SKM-1 treated with dmso at 0.1 percent for 144 hours (cell line): ENCODE measurements around the gene TMEM254.
"Not testable (repeated sequence)": the region's sequence is repeated elsewhere in the genome, so short reads cannot be mapped to it uniquely, and the experiment has no call there.

Source experiments
- DNase-seq: peaks from one replicate; lab custom pipeline; 2025; ENCODE audit not compliant: unreplicated experiment; lab: John Stamatoyannopoulos, UW

TMEM254 gene

DNA sequence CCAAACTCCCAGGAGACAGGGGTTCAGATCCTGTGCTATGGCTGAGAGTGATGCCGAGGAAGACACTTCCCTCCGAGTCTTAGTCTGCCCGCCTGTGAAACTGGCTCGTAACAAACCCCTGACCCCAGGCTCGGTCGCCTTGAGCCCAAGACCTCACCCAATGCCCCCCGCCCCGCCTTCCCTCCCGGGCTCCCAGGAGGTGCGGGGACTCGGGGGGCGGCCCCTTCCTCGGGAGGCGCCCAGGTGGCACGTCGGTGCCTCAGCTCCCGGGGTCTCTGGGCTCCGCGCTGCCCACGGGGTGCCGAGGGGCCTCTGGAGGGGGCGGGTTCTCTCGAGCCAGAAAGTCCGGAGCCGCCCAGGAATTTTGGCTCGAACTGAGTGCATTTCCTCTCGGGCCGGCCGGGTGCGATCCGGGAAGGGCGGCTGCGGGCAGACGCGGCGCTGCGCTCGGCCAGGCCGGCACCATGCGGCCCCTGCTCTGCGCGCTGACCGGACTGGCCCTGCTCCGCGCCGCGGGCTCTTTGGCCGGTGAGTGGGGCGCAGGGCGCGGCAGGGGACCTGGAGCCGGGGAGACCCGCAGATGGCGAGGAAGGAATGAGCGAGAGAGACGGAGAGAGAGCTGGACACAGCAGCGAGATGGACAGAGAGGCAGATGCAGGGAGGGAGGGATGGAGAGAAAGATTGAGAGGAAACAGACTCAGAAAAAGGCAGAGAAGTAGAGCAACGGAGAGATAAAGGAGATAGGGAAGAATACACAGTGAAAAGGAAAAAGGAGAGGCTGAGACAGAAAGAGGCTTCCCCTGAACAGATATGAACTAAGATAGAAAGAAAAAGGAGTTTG is 54.1 kb downstream of the TMEM254 start, which contains the start of gene PLAC9:
Gene PLAC9, plus strand, starts transcription at position 432 of the 841 bp plus-strand sequence. Its CDS starts 33 bp downstream, at position 465.
- no peak for DNase-seq

DNA sequence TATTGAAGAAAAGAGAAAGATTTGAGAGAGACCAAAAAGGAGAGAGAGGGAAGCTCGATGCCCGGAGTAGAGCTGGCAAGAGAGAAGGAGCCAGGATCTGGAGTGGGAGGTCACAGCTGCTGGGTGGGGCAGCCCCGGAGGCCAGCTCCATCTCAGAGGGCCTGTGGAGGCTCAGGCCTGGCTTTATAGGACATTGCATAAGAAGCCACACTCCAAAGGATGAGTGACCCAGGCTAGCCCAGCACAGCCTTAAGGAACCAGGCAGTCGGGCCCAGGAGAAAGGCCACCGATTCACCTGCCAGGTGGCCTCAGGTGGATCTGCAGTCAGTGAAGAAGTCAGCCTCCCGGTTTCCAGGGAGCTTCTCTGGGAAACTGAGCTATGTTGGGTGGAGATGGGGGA is 54.7 kb downstream of the TMEM254 start:
- no peak for DNase-seq

DNA sequence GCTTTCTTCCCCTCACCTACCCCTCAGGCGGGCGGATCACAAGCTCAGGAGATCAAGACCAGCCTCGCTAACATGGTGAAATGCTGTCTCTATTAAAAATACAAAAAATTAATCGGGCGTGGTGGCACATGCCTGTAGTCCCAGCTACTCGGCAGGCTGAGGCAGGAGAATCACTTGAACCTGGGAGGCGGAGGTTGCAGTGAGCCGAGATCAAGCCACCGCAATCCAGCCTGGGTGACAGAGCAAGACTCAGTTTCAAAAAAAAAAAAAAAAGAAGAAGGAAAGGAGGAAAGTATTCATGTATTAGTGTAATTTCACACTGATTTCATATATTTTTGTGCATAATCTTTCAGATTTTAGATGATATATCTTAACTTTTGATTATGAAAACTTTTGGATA is 55.2 kb downstream of the TMEM254 start:
- DNase-seq = not testable (repeated sequence)

DNA sequence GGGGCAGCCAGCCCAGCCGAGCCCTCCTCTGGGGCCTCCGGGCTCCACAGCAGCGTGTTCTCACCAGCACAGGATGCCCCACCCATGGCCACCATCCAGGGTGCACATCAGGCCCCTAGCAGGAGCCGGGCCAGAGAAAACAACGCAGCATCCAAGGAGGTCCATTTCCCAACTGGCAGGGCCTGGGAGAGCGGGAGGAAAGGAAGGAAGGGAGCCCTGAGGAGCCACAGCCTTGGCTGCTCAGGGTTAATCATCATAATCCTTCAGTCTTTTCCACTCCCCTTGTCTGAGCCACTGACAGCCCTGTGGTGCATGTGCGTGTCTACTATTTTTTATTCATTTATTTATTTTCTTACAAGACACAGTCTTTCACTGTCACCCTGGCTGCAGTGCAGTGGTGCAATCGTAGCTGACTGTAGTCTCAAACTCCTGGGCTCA is 57.7 kb downstream of the TMEM254 start:
- no peak for DNase-seq

DNA sequence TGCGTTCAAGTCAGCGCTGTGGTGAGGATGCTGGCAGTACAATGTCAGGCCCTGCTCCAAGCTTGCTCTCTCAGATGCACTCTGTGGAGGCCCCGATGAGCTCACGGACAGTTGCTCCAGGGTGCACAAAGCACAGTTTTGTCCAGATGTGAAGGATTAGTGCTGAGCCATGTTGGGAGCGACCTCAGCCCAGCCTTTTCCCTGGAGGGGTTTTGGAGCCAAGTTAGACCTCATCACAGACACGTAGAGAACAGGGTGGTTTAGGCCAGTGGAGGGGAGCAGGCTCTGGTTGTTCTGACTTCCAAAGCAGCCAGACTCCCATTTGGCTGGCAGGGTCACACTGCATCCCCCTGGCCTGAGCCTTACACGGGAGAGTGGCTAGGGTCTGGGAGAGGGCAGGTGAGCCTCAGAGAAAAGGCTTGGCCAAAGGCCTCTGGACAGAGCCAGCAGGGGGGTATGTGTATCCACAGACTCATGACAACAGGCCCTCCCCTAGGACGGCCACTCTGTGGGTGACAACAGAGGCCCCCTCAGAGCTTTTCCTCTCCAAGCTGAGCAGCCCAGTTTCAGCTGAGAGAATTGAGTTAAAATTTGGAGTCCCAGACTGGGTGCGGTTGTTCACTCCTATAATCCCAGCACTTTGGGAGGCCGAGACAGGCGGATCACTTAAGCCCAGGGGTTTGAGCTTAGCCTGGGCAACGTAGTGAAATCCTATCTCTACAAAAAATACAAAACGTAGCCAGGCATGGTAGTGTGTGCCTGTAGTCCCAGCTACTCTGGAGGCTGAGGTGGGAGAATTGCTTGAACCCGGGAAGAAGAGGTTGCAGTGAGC is 58.8 kb downstream of the TMEM254 start:
- DNase-seq = no peak

DNA sequence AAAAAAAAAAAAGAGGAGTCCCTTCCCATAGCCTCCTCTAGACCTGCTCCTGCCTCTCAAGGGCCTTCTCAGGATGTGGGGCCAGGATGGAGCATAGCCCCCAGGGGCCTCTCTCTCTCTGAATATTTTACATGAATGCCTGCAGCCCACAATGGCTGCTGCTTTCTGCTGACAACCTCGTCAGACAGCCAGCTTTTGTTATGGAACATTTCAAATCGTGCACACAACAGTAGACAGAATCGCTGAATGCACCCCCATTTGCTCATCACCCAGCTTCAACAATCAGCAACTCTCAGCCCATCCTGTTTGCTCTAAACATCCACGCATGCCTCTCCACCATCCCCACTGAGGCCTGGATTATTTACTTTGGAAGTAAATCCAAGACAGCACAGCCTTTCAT is 59.5 kb downstream of the TMEM254 start:
- no peak for DNase-seq

DNA sequence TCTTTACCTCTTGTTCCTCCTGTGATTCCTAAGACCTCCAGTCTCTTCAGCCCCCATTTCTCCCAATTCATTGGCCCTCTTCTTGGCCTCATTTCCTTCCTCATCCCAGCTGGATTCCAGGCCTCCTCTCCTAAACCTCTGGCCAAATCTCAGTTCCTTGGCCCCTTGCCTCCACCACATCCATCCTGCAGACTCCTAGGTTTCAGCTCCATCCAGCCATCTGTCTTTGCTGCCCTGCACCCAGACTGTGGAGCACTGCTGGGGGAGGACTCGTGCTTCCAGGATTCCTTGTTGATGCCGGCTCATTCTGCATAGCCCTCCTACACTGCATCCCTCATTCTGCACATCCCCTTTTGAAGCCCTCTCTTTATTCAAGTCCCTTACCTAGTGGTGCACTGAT is 60.8 kb downstream of the TMEM254 start:
- no peak for DNase-seq

DNA sequence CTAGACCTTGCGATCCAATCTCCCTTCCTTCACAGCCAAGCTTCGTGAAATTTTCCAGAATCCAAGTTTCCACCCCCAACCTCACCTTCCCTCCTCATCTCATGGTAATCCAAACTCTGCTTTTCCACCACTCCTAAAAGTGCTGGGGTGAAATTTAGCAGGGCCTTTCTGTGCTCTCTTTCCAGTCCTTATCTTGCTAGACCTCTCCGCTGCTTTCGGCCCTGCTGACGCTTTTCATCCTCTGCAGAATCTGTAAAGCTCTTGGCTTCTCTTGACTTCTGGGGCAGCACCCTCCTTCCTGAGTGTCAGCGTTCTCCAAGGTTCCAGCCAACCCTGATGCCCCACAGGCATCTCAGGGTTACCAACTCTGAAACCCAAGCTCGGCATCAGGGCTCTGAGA is 61.8 kb downstream of the TMEM254 start:
- DNase-seq = no peak

DNA sequence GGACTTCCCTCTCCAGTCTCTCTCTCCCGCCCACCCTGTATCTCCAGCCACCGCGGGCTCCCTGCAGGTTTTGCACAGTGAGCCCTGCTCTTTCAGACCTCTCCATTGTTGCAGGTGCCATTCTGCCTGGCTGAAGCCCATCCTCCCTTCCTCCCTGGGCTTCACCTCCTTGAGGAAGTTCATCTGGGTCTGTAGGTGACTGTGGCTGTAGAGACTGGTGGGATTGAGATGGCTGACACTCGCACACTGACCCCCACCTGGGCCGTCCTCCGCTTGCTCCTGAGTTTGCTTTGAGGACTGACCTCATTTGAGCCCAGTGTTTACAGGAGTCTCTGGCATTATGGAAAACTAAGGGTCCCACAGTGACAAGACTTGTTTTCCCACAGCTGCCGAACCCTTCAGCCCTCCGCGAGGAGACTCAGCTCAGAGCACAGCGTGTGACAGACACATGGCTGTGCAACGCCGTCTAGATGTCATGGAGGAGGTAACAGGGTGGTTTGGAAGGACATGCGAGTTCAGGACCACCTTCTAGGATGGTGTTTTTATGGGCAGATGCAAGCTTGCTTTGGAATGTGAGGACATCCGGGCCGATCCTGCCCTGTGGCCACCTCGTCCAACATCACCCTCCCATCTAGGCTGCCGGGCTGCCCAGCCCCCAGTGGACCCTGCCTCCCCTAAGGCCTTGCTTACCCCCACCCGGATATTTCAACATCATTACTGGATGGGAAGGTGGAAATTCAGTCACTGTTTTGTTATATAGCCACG is 63.4 kb downstream of the TMEM254 start:
- no peak for DNase-seq
